ENCODE measurements around the gene SEPTIN11.

- no peak for TF ChIP-seq CTCF (IDR thresholded peaks at IDR 0.05)
- TF ChIP-seq POLR2A (IDR thresholded peaks at IDR 0.05) = no peak
Measured at GRCh38 chr4:76977736-76978350, 28.3 kb downstream of the SEPTIN11 start.

Measured in testis (tissue), 2 donors.